Lower lobe of right lung (tissue), 2 donors: ENCODE results near the gene IWS1. TPM values are rescaled to one million over a fixed set of nuclear protein-coding genes. Genes with fewer than 3 reads are reported as not detected.
"Not testable (repeated sequence)": the region's sequence is repeated elsewhere in the genome, so short reads cannot be mapped to it uniquely, and the experiment has no call there.

Source experiments
- ATAC-seq, 2 donors: fragments of 200-7000 bp; cut with Tn5 transposase; one replicate each; pipeline ENCODE4 v1.9.1; 2020 to 2022; ENCODE audit warnings: mild to moderate bottlenecking in 2 of 2, moderate library complexity in 2 of 2
- DNase-seq: peaks from one replicate; pipeline ENCODE4 v3.0.0-alpha.2; 2020
- H3K27ac ChIP-seq: fragments of 200-600 bp; one replicate; pipeline ENCODE4 v1.8.0; 2022
- H3K27me3 ChIP-seq: fragments of 200-600 bp; one replicate; pipeline ENCODE4 v1.8.0; 2022; ENCODE audit warnings: low read depth
- H3K36me3 ChIP-seq: fragments of 200-600 bp; one replicate; pipeline ENCODE4 v1.8.0; 2022; ENCODE audit warnings: mild to moderate bottlenecking
- H3K4me1 ChIP-seq: fragments of 200-600 bp; one replicate; pipeline ENCODE4 v1.8.0; 2022
- H3K4me3 ChIP-seq: fragments of 200-600 bp; one replicate; pipeline ENCODE4 v1.8.0; 2022; ENCODE audit warnings: mild to moderate bottlenecking
- H3K9me3 ChIP-seq: fragments of 200-600 bp; one replicate; pipeline ENCODE4 v1.8.0; 2022
- intact Hi-C: fragments of 100-400 bp; cut with DNase I; formaldehyde crosslinking; loops from one replicate; pipeline ENCODE4 v1.11.0; 2022
- total RNA-seq: library from RNA; stranded (reverse); fragmentation: NEBNext Ultra II Directional; extraction: Animal tissue kit (Norgen Biotek cat#: 25700); gene quantifications from one replicate; pipeline ENCODE4 v1.2.1, GENCODE V29; 2021
- TF ChIP-seq, protein P1 (sequence below): fragments of 200-600 bp; IDR thresholded peaks from one replicate; pipeline ENCODE4 v1.8.0; 2022; ENCODE audit warnings: antibody characterized with exemption, mild to moderate bottlenecking
- donor health status: DM: no; HTN: yes; CAD: no; lungs with severe emphysema.

IWS1 gene
- total RNA-seq, 1 donor from 2014 or later, result 36.7 TPM

- Histone ChIP-seq H3K4me3 (no peak overlapping the region), H3K27ac (no peak overlapping the region), H3K4me1 (no peaks in the 10 kb centered on the region), H3K9me3 (no peaks in the 10 kb centered on the region), H3K36me3 (no peaks in the 10 kb centered on the region), H3K27me3 (peaks cover 3% of the 10 kb centered on the region)
- intact Hi-C loops, result no loop called here
- TF ChIP-seq, protein P1, sequence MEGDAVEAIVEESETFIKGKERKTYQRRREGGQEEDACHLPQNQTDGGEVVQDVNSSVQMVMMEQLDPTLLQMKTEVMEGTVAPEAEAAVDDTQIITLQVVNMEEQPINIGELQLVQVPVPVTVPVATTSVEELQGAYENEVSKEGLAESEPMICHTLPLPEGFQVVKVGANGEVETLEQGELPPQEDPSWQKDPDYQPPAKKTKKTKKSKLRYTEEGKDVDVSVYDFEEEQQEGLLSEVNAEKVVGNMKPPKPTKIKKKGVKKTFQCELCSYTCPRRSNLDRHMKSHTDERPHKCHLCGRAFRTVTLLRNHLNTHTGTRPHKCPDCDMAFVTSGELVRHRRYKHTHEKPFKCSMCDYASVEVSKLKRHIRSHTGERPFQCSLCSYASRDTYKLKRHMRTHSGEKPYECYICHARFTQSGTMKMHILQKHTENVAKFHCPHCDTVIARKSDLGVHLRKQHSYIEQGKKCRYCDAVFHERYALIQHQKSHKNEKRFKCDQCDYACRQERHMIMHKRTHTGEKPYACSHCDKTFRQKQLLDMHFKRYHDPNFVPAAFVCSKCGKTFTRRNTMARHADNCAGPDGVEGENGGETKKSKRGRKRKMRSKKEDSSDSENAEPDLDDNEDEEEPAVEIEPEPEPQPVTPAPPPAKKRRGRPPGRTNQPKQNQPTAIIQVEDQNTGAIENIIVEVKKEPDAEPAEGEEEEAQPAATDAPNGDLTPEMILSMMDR, result no peak
- no peak for ATAC-seq
- no peak for DNase-seq
Measured at GRCh38 chr2:127546797-127547196, 20.5 kb upstream of the IWS1 start.

GRCh38 chr2:127545796-127546195, 19.5 kb upstream of the IWS1 start:
- peaks cover 3% of the 10 kb centered on the region for H3K27me3 ChIP-seq
- H3K9me3 ChIP-seq, result no peaks in the 10 kb centered on the region
- H3K27ac ChIP-seq, result no peak overlapping the region
- intact Hi-C loops, result no loop called here
- no peak overlapping the region for H3K4me3 ChIP-seq
- ATAC-seq (no peak), DNase-seq (no peak)
- H3K36me3 ChIP-seq, result no peaks in the 10 kb centered on the region
- TF ChIP-seq, protein P1, result no peak
- no peaks in the 10 kb centered on the region for H3K4me1 ChIP-seq

DNA sequence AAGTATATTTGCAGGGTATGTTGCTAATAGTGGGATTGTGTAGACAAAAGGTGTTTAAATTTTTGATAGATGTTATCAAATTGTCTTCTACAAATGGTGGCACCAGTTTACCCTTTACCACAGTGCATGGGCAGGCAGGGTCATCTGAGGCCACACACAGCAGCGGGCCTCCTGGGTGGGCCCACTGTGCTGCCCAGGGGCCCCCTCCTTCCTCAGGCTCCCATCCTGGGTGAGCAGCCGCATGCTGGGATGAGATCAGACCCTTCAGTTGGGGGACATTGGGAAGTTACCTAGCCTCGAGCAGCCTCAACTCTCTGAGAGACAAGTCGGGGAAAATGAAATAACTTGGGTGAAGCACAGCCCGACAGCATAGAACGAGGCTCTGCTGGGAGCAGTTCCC, 18.9 kb upstream of the IWS1 start:
- Histone ChIP-seq H3K9me3 (no peaks in the 10 kb centered on the region), H3K27me3 (peaks cover 3% of the 10 kb centered on the region), H3K4me3 (no peak overlapping the region), H3K4me1 (no peaks in the 10 kb centered on the region), H3K36me3 (no peaks in the 10 kb centered on the region), H3K27ac (no peak overlapping the region)
- ATAC-seq, result no peak
- TF ChIP-seq, protein P1, result no peak
- DNase-seq, result no peak
- intact Hi-C loops, result no loop called here

DNA sequence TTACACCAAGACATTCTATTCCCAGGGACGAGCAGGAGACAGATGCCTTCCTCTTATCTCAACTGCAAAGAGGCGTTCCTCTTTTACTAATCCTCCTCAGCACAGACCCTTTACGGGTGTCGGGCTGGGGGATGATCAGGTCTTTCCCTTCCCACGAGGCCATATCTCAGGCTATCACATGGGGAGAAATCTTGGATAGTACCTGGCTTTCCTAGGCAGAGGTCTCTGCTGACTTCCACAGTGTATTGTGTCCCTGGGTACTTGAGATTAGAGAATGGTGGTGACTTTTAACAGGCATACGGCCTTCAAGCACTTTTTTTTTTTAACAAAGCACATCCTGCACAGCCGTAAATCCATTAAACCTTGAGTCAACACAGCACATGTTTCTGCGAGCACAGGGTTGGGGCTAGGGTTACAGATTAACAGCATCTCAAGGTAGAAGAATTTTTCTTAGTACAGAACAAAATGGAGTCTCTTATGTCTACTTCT, 16.8 kb upstream of the IWS1 start:
- H3K4me1 ChIP-seq, intact Hi-C loops, H3K4me3 ChIP-seq, DNase-seq, H3K27ac ChIP-seq, H3K9me3 ChIP-seq, H3K36me3 ChIP-seq, ATAC-seq, H3K27me3 ChIP-seq: not testable (repeated sequence)

DNA sequence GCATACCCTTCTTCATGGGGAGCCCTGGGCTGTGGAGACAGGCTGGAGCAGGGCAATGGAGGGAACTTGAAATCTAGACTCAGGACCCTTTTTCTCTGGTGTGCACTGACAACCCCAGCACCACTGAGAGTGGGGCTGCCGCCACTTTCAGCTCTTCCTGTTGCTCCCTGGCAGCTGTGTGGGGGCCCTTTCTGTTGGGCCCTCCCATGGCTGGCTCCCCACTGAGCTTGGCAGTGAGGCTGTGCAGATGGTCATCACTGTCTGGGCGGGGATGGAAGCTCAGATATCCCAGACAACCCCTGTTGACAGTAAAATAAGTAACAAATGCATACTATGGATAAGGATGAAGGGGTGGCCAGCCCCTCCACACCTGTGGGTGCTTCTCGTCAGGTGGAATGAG, 15.9 kb upstream of the IWS1 start:
- ATAC-seq, result no peak
- Histone ChIP-seq H3K4me3 (no peak overlapping the region), H3K27ac (no peak overlapping the region), H3K9me3 (no peaks in the 10 kb centered on the region), H3K36me3 (no peaks in the 10 kb centered on the region), H3K4me1 (no peaks in the 10 kb centered on the region), H3K27me3 (no peaks in the 10 kb centered on the region)
- DNase-seq, result no peak
- intact Hi-C loops, result no loop called here
- TF ChIP-seq, protein P1, result no peak

- no peaks in the 10 kb centered on the region for H3K27me3 ChIP-seq
- TF ChIP-seq, protein P1, result no peak
- intact Hi-C loops, result no loop called here
- no peak overlapping the region for H3K4me3 ChIP-seq
- no peak overlapping the region for H3K27ac ChIP-seq
- ATAC-seq, result no peak
- H3K9me3 ChIP-seq, result no peaks in the 10 kb centered on the region
- no peaks in the 10 kb centered on the region for H3K4me1 ChIP-seq
- no peak for DNase-seq
- no peaks in the 10 kb centered on the region for H3K36me3 ChIP-seq
Measured at GRCh38 chr2:127541809-127542208, 15.5 kb upstream of the IWS1 start.
